GM13976 (cell line): Measurements from ENCODE around the gene PNMT.

Experiments used
- DNase-seq: peaks from one replicate; pipeline ENCODE4 v3.0.0; 2012; ENCODE audit warnings: low spot score
- CTCF ChIP-seq: IDR thresholded peaks from 2 replicates; pipeline ENCODE4 v1.5.1; 2012; ENCODE audit warnings: borderline replicate concordance, mild to moderate bottlenecking; ENCODE audit not compliant: insufficient read depth; ENCODE audit errors: extremely low read depth, missing control alignments, control extremely low read depth
- in situ Hi-C: fragments of 300-500 bp; cut with MboI; formaldehyde crosslinking; loops from one replicate; pipeline ENCODE4 v1.12.0; 2022; ENCODE audit warnings: low sequenced_read_pairs, mixed read lengths, inconsistent platforms; ENCODE audit not compliant: unreplicated experiment

PNMT gene

GRCh38 chr17:39673335-39674081 is 5.3 kb downstream of the PNMT start:
- in situ Hi-C loops, result no loop called here
- no peak for DNase-seq
- TF ChIP-seq CTCF, result no peak

GRCh38 chr17:39674179-39674578 is 5.9 kb downstream of the PNMT start:
- DNase-seq, result no peak
- in situ Hi-C loops, result no loop called here
- no peak for TF ChIP-seq CTCF

- in situ Hi-C loops, result no loop called here
- no peak for DNase-seq
- TF ChIP-seq CTCF, result no peak
These were observed 6.6 kb downstream of the PNMT start for GRCh38 chr17:39674702-39675389.

GRCh38 chr17:39675390-39676082 is 7.3 kb downstream of the PNMT start:
- in situ Hi-C loops, result no loop called here
- TF ChIP-seq CTCF, result no peak
- no peak for DNase-seq

GRCh38 chr17:39676198-39676819 is 8.1 kb downstream of the PNMT start:
- no peak for TF ChIP-seq CTCF
- peak; percentile 78 for DNase-seq
- in situ Hi-C loops, result no loop called here

GRCh38 chr17:39677072-39677471 is 8.8 kb downstream of the PNMT start:
- TF ChIP-seq CTCF, result no peak
- no peak for DNase-seq
- in situ Hi-C loops, result no loop called here
